ENCODE measurements around the gene RPS2.
A peak's percentile ranks its signal among the peaks of the same experiment; 100 is the strongest.
"Not testable (repeated sequence)": the region's sequence is repeated elsewhere in the genome, so short reads cannot be mapped to it uniquely, and the experiment has no call there.

Gene RPS2

DNA sequence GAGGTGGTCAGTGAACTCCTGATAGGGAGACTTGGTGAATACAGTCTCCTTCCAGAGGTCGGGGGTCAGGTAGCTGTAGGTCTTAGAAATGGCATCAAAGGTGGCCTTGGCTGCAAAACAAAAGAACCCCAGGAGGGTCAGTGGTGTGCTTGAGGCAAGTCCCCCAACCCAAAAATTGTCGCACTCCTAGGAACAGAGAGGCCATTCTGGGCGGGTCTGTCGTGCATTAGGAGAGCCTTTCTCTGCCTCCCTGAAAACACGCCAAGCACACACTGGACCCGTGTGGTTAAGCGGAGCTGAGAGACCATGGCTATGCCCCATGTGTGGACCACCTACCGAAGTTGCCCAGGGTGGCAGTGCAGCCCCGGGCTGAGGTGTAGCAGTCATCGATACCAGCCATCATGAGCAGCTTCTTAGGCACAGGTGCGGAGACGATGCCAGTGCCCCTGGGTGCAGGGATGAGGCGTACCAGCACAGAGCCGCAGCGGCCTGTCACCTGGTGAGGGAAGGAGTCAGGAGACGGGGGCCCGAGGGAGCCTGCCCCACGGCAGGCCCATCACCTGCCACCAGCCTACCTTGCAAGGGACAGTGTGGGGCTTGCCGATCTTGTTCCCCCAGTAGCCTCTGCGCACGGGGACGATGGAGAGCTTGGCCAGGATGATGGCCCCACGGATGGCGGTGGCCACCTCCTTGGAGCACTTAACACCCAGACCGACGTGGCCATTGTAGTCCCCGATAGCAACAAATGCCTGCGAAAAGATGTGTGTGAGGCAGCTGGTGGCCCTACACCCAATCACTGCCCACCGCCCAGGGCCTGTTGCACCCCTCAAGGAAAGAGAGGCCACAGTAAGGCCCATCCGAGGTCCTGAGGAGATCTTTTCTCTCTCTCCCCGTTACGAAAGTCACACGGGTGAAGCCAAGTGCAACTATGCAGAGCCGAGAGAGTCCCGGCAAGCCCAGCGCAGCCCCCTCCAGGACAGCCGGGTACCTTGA lies 2.2 kb downstream of the RPS2 start:
- DNase-seq (ENCODE audit: low read depth in 3 of 3) = not testable (repeated sequence)

DNA sequence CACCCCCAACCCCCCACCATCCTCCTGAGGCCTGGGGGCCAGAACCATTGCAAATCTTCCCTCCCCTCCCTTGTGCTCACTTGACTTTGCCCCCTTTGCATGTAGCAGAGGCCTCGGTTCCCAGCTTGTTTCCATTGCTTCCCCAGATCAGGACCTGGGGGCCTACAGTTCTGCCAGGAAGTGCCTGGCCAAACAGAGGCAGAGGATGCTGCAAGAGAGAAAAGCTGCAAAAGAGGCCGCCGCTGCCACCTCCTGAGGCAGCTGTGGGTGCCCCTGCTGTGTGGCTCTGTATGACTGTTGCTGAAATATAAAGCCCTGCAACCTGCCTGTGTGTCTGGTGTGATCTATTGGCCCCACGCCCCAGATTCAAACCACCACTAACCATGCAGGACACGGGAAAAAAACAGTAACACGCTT lies 3.0 kb downstream of the RPS2 start:
- no peak for DNase-seq (ENCODE audit: low read depth in 3 of 3)

DNA sequence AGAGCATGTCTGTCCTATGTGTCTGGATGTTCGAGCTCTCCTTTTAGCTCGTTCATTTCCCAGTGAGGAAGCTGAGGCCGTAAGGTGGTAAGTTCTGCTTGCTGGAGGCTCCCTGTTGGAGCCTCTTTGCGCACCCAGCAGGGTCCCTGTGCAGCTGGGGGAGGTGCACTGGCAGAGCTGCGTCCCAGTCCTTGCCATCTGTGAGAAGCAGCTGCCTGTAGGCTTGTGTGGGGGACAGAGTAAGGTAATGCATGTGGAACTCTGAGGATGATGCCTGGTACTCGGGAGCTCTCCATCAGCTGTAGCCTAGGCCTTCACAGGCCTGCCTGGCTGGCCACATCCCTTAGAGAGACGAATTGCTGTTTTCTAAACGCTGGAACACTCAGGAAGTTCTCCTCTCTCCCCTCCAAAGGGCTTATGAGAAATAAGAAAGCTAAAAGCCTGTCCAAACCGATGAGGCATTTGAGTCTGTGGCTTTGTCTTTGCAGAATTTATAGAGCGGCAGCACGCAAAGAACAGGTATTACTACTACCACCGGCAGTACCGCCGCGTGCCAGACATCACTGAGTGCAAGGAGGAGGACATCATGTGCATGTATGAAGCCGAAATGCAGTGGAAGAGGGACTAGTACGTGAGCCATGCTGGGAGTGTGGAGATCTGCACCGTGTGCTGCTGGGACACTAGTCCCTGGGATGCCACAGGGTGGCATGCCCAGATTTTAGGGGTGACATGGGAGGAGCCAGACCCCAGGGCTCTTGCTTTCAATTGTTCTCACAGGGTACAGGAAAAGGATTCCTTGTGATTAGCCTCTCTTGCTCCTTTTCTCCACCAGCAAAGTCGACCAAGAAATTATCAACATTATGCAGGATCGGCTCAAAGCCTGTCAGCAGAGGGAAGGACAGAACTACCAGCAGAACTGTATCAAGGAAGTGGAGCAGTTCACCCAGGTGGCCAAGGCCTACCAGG lies 3.7 kb downstream of the RPS2 start:
- peak in 2 of 3 experiments; percentile 38 to 57 for DNase-seq (ENCODE audit: low read depth in 3 of 3)

DNA sequence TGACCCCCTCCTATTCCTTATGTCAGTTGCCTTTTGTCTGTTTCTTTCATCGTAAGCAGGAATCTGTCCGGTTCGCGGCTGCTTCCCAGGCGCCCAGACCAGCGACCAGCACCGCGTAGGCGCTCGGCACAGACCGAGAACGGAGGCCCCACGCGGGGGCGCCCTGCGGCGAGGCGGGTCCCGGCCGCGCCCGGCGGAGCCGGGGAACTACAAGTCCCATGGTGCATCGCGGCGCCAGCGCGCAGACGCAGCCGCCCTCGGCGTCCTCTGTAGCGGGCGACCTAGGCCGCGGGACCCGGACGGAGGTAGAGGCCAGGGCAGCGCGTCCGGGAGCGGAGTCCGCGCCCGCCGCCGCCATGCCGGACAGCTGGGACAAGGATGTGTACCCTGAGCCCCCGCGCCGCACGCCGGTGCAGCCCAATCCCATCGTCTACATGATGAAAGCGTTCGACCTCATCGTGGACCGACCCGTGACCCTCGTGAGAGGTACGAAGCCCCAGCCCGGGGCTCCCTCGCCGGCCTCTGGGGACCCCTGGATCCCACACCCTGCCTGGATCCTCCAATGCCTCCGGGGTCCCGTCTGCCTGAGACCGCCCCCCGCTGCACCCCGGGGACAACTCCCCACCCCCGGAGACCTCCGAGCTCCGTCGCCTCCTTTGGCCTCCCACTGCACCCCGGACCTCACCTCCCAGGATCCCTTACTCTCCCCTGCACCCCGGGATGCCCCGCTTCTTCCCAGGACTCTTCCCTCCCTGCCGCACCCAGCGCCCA lies 5.2 kb downstream of the RPS2 start, which contains the start of gene NDUFB10:
NDUFB10 (plus strand) TSS at position 270 of the 771 bp plus-strand sequence; CDS start at position 357, 87 bp downstream.
- DNase-seq (ENCODE audit: low read depth in 3 of 3) = peak; percentile 83 to 93 (median 83)

DNA sequence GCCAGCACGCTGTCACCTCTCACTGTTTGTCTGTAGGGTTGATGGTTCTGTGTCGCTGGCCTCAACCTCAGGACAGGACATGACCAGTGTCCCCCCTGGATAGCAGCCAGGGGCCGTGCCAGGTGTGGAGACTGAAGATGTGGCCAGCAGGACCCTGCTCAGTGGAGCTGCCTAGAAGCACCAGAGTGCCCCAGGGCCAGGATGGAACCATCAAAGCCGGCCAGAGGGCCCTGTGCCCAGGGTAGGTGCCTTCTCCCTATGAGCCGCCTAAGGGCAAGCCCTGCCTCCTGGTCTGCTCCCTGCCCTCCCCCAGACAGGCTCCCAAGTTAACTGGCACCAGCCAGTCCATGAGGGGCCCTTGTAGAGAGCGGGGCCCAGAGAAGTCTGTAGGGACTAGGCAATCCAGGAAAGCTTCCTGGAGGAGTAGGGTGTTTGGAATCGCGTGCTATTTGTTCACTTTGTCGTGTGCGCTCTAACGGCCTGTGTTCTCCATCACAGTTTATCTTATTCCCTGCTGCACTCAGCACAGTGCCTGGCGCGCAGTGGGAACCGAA lies 5.8 kb downstream of the RPS2 start:
- no peak for DNase-seq (ENCODE audit: low read depth in 3 of 3)

DNA sequence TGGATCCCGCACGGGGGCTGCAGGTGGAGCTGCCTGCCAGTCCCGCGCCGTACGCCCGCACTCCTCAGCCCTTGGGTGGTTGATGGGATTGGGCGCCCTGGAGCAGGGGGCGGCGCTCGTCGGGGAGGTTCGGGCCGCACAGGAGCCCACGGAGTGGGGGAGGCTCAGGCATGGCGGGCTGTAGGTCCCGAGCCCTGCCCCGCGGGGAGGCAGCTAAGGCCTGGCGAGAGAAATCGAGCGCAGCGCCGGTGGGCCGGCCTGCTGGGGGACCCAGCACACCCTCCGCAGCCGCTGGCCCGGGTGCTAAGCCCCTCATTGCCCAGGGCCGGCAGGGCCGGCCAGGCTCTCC lies 6.5 kb downstream of the RPS2 start:
- not testable (repeated sequence) for DNase-seq (ENCODE audit: low read depth in 3 of 3)

DNA sequence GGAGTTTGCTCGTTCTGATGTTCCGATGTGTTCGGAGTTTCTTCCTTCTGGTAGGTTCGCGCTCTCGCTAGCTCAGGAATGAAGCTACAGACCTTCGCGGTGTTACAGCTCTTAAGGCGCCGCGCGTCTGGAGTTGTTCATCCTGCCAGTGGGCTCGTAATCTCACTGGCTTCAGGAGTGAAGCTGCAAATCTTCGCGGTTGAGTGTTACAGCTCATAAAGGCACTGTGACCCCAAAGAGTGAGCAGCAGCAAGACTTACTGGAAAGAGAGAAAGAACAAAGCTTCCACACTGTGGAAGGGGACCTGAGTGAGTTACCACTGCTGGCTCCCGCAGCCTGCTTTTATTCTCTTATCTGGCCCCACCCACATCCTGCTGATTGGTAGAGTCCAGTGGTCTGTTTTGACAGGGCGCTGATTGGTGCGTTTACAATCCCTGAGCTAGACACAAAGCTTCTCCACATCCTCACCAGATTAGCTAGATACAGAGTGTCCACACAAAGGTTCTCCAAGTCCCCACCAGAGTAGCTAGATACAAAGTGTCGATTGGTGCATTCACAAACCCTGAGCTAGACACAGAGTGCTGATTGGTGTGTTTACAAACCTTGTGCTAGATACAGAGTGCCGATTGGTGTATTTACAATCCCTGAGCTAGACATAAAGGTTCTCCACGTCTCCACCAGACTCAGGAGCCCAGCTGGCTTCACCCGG lies 7.0 kb downstream of the RPS2 start:
- not testable (repeated sequence) for DNase-seq (ENCODE audit: low read depth in 3 of 3)

DNA sequence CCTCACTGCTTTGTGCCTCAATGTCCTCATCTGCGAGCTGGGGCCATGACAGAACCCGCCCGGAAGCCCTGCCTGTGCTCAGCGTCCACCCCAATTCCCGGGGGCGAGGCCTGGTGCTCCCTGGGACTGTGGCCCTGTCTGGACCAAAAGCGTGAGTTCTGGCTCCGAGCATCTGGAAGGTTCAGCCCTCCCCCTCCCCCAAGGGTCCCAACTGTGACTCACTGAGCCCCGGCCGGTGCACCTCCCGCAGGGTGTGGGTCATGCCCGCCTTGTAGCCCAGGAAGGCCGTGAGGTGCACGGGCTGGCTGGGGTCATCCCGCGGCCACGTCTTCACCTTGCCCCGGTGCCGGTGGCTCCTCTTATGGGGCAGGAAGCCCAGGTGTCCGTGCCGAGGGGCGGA lies 10.9 kb downstream of the RPS2 start:
- no peak for DNase-seq (ENCODE audit: low read depth in 3 of 3)

DNA sequence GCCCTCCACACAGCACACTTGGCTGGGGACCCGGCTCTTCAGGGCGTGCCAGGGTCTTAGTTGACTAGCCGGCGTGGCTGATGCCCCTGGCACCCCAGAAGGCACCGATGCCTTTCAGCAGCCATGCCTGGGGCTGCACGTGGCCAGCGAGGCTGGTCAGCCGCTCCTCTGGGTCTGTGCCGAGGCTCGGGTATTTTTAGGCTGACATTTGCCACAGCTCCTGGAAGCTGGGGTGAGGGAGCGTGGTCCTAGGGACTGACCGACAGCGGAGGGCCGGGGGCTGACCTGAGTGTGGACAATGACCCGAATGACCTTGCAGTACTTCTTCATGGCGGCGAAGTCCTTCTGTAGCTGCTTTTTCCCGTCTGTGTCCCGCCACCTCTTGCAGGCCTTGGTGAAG lies 14.1 kb downstream of the RPS2 start:
- no peak for DNase-seq (ENCODE audit: low read depth in 3 of 3)

DNA sequence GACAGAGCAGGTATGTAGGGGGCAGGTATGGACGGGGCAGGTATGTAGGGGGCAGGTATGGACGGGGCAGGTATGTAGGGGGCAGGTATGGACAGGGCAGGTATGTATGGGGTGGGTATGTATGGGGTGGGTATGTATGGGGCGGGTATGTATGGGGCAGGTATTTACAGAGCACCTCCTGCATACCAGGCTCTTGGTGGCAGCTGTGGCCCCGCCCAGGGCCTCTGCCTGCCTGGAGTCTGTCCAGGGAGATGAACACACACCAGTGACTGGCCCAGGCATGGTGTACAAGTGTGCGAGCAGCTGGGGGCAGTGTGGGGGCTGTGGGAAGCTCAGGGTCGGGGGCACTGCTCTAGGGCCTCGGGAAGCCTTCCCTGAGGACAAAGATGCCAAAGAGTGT lies 14.6 kb downstream of the RPS2 start:
- no peak for DNase-seq (ENCODE audit: low read depth in 3 of 3)

DNA sequence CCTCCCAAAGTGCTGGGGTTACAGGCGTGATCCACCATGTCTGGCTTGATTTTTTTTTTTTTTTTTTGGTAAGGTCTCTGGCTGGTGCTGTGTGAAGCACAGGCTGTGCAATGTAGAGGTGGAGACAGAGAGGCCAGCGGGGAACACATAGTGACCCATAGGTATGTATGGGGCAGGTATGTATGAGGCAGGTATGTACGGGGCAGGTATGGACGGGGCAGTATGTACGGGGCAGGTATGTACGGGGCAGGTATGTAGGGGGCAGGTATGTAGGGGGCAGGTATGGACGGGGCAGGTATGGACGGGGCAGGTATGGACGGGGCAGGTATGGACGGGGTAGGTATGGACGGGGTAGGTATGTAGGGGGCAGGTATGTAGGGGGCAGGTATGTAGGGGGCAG lies 15.1 kb downstream of the RPS2 start:
- no peak for DNase-seq (ENCODE audit: low read depth in 3 of 3)

DNA sequence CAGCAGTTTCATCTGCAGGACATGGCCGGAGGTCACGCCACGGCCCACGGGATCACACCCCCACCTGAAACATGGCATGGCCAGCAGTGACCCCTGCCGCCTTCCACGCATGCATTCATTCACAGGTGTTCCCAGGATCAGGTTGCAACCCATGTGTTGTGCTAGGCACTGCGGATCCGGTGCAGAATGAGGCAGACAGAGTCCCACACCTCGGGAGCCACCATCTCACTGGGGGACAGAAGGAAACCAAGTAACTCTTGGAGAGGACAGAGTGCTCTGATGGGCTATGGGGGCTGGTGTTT lies 17.3 kb downstream of the RPS2 start:
- no peak for DNase-seq (ENCODE audit: low read depth in 3 of 3)

DNA sequence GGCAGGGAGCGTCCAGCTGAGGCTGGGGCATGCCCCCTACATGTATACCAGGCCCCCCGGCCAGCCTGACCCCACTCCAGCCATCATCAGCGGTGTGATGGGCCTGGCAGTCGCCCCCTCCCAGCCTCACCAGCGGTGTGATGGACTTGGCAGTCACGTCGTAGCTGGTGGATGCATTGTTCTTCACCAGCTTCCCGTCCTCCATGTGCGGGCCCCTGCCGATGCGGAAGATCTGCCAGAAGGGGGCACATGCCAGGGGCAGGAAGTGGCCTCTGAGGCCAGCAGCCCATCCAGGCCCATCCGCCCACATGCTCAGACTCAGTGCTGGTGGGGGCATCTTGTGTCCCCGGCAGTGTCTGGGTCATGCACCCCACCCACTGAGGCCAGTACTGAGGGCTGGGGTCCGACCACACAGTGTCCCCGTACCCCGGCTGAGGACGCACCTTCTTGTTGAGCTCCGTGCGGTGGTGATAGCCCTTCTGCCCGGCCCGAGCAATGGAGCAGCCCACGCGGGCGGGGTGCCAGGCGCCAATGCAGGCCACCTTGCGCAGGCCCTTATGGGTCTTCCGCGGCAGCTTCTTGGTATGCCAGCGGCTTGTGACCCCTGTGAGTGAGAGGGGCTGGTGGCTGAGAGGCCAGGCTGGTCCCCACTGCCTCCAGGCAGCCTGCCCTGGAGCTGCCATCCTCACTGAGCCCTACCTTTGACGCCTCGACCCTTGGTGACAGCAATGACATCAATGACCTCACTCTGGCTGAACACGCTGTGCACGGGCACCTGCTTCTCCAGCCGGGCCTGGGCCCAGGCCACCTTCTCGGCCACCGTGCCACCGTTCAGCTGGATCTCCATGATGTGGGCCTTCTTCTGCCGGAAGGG lies 17.9 kb downstream of the RPS2 start:
- DNase-seq (ENCODE audit: low read depth in 3 of 3) = no peak

DNA sequence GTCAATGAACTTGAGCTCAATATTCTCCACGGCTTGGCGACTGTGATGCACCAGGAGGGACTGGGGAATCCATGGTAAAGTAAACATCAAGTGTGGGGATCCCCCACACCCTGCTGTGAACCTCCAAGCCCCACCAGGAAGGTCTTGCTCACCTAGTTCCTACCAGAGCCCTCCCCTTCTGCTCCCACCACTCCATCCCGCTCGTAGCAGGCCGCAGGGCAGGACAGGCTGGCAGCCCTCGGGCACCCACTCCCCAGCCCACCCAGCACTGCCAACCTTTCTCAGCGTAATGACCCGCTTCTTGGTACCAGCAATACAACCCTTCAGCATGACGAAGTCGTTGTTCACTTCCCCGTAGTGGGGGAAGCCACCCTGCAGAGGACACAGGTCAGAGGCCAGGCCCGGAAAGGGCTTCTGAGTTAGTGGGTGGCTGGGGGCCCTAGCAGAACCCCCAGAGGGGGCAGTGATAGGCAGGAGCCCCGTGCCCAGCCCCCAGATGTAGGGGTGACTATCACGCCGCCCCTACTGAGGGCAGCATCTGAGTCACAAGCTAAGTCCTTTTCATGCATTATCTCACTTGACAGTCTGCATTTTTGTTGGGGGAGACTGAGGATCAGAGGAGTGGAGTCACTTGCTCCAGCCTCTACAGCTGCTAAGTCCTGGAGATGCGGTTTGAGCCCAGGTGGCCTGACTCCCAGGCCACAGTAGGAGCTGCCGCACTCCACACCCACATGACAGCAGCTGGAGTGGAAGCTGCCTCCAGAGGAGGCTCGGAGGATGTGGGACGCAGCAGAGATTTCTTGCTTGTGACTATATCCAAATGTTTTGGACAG lies 18.9 kb downstream of the RPS2 start:
- DNase-seq (ENCODE audit: low read depth in 3 of 3) = no peak

DNA sequence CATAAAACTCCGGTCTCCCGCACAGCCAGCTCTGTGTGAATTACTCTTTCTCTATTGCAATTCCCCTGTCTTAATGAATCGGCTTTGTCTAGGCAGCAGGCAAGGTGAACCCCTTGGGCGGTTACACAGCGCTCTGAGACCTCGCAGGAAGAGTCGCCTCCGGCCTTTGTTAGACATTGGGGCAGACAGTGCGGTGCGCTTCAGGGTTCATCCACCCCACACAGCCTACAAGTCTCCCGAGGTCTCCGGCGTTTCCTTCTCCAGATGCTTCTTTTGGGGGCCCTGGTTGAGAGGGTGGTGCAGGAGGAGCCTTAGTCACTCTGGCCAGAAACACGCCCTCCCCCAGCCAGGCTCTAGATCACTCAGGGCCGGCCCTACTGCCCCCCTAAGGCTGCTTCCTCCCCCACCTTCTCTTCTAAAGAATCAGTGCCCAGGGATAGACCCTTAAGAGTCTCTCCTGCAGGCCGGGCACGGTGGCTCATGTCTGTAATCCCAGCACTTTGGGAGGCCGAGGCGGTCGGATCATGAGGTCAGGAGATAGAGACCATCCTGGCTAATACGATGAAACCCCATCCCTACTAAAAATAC lies 19.9 kb downstream of the RPS2 start:
- DNase-seq (ENCODE audit: low read depth in 3 of 3) = no peak

DNA sequence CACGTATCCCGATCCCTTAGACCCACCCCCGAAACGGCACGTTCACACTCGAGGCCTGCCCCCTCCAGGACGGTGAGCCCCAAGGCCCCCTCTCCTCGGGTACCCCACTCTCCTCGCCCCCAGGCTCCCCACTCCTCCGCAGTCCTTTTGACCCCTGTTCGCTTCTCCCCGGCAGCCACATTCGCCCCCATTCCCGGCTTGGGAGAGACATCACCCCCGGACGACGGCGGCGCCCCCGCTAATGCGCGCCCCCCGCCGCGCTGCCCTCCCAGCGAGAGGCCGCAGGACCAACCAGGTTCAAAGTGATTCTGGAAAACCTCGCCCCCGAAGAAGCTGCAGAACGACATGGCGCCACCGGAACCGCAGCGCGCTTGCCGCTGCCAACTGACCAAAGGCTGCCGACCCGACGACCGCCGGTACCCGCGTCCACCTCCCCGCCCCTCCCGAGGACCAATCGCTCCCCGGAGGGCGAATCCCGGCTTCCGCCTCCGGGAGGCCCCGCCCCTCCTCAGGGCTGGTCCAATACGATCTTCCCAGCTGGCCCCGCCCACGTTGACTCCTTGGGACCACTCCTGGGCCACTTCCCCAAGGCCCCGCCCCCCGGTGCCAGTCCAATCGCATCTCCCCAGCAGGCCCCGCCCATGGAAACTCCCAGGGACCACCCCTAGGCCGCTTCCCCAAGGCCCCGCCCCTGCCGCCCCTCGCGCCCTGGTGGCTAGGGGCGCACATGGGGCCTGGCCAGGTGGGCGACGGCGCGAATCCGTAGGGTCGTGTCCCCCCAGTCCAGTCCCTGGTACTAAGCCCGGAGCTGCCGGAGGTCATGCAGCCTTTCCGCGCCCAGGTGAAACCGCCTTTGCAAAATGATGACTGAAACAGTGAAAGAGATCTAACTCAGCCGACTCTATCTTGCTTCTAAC lies 21.6 kb downstream of the RPS2 start, which contains the start of gene MSRB1:
MSRB1 (minus strand) TSS at position 390 of the 917 bp plus-strand sequence; CDS start at position 347, 43 bp downstream.
- peak; percentile 99 to 100 (median 99) for DNase-seq (ENCODE audit: low read depth in 3 of 3)

Data from stimulated activated CD4-positive, alpha-beta T cell treated with anti-CD3 and anti-CD28 coated beads, TNF-alpha, amount 100 ng/mL, for 24 hours (primary cell).